ENCODE measurements around the gene DNER.
"Not testable (repeated sequence)": the region's sequence is repeated elsewhere in the genome, so short reads cannot be mapped to it uniquely, and the experiment has no call there.

DNER gene

DNA sequence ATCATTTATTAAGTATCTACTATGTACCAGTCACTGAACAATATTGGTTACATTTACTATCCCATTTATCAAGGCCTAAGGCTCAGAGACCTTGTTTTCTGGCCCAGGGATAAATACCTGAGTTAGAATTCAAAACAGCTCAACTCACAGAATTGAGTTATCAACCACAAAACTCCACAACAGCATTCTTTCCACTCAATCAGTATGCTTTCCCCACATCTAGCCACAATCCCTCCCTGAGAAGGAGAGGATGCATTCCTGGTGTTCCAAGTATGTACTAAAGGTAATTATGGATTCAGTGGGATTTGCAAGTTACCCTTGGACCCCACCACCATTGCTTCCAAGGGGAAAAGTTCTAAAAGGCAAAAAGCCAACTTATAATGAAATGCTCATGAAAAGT is 339.1 kb downstream of the DNER start:
- DNase-seq: no peak

DNA sequence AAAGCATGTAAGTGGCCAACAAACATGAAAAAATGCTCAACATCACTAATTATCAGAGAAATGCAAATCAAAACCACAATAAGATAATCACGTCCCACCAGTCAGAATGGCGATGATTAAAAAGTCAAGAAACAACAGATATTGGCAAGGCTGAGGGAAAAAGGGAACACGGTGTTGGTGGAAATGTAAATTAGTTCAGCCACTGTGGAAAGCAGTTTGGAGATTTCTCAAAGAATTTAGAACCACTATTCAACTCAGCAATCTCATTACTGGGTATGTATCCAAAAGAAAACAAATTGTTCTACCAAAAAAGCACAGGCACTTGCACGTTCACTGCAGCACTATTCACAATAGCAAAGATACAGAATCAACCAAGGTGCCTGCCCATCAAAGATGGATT is 341.0 kb downstream of the DNER start:
- DNase-seq: not testable (repeated sequence)

GRCh38 chr2:229372207-229372606 is 342.1 kb downstream of the DNER start:
- no peak for DNase-seq

GRCh38 chr2:229371086-229371485 is 343.3 kb downstream of the DNER start:
- DNase-seq: no peak

DNA sequence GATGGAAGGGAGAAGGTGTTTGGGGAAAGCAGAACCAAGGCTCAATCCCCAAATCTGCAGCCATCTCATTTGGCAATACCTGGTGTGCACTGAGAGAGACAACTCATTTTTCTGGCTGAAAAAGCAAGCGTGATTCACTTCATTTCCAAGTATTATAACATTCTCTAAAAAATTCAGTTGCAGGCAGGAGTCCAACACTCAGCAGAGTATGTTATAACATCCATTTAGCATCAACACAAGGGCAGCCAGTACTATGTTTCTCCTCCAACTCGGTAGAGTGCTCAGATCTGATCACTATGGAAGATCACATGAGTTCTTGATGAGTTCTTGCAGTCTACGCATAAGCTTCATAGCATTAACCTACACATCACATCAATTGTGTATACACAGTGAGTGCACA is 343.8 kb downstream of the DNER start:
- DNase-seq: no peak

GRCh38 chr2:229363185-229363814 is 351.1 kb downstream of the DNER start:
- DNase-seq: no peak

DNA sequence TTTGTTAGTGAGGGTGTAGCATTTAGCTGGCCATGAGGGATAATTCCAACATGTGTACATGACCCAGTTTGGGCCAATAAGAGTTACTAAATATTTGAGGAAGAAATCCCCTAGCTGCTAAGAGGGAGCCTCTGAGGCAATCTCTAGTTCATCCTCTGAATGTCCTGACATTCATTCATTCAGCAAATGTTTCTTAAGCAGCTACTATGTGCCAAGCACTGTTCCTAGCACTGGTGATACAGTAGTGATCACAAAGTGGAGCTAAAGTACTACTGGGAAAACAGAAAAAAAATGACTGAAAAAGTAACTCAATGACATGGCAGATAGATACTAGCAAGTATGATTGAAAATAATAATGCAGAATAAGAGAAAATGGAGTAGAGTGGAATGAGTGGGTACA is 363.5 kb downstream of the DNER start:
- DNase-seq: no peak

- DNase-seq: no peak
Observed at GRCh38 chr2:229350117-229350805, 364.1 kb downstream of the DNER start.

GRCh38 chr2:229348128-229348527 is 366.2 kb downstream of the DNER start:
- no peak for DNase-seq

DNA sequence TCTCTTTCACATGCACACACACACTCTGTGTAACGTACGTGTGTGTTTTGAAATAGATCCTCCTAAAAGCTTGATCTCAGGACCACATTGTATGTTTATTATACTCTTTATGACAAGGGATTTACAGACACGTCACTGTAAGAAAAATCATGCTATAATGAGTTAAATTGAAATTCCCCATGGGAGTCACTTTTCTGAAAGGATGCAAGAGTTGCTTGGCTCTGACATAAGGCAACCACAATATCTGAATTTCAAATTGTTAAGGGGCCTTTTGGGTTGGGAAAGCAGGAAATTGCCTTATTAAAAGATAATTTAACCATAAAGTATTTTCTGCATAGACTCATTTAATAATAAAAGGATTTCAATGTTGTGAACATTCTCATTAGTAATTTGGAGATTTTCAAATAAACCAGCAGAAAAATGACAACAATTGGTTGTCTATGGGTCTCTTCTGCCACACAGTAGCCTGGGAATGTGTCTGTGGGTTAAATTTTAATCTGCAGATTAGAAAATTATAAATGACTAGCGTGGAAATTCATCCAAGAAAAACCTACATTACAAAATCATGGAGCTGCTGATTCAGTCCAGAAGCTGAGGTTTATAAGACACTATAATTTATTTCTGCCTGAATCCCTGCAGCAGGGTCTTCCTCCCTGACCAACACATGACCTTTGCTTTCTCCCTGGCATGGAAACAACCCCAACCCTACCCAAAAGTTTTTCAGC is 367.4 kb downstream of the DNER start:
- no peak for DNase-seq

- DNase-seq: no peak
Observed at GRCh38 chr2:229344955-229345354, 369.4 kb downstream of the DNER start.

DNA sequence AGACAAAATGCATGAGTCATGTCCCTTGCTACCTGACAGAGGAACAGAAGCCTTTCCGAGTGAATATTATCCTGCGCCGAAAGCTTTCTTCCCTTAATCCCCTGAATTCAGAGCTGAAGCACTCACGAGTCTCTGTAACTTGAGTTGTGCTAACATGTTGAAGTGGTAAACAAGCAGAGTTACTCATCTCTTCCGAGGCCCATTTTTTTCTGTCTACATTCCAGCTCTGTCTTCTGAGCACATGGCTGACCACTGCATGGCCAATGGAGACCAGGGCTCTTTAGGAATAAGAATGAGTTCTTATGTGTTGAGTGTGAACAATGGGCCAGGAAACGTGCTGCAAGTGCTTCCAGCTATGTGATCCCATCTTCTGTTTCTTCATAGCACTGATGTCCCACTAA is 370.2 kb downstream of the DNER start:
- DNase-seq: no peak

DNA sequence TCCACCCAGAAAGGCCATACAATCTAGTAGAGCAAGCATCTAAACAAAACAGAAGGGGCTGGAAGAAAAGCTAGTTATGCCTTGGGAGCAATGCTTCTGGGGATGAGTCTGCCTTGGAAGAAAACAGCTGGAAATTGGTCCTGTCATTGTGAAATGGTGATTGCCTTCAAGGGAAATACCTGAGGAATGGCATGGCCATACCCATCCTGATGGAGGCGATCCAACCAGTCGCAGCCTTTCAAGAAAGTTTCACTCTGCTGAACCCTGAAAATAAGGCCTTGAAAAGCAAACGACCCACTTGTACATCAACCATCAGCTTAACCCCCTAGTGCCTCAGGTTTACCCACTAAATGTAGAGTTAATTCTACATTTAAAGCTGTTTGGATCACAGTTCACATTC is 370.7 kb downstream of the DNER start:
- DNase-seq: no peak

GRCh38 chr2:229342376-229342775 is 372.0 kb downstream of the DNER start:
- DNase-seq: no peak

DNA sequence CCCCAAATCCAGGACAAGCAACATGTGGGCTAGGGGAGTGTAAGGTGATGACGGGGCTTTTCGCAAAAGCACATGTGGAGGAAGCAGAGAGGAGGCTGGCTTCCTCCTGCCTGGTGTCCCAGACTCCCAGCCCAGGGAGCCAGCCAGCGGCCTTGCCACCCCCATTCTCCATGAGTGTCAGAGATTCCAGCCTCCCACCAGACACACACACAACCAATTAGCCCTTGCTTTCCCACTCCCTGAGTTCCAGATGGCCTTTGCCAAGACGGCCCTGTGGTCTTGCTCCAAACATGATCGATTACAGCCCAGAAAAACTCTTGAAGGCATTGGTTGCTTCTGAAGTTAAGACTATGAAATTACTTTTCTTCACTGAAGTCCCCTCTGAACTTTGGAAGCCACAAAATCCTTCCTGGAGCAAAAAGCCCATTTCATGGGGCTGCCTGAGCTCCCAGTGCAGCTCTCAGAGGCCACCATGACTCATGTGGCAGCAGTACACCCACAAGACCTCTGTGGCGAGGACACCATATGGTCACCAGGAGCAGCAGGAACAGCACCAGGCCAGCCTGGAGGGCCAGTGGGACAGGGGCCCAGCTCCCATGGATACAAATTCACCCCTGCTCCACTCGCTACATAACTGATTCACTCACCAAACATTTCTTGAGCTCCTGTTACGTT is 374.1 kb downstream of the DNER start:
- DNase-seq: no peak

- no peak for DNase-seq
Observed at GRCh38 chr2:229339618-229340017, 374.7 kb downstream of the DNER start.

GRCh38 chr2:229339171-229339570 is 375.2 kb downstream of the DNER start:
- not testable (repeated sequence) for DNase-seq

DNA sequence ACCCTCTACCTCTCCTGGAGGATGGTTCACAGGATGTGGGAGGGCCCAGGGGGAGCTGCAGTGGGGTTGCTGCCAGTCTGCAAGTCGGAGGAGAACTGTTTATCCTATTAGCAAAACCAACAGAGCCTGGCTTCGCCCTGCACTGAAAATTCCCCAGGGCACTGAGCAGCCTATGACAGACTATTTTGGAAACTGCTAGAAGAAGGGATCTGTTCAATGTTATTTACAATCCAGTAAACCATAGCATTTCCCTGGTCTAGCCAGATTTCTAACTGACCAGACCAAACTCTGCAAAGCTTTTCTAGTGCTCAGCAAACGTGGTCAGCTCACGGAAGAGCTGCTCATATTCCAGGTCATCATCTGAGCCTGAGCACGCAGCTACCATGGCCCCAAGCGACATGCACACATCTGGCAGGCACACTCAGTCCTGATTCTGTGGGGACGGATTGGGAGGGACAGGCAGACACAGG is 378.4 kb downstream of the DNER start:
- no peak for DNase-seq

DNA sequence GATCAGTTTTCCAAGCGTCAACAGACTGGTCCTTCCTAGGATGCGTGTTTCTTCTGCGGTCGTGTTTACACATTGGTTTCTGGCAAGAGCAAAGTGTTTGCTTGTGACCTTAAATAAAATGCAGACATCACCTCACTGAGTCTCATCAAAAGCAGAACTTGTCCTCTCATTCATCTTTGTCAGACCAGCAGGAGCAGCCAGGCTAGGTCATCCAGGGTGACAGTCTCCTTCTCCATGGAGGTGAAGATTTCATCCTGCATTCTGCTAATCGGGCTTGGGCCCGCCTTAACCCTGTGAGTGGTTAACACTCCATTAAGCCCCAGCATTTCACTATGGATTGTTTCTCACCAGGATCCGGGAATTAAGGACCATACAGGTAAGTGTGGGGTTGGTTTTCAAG is 379.0 kb downstream of the DNER start:
- no peak for DNase-seq

DNA sequence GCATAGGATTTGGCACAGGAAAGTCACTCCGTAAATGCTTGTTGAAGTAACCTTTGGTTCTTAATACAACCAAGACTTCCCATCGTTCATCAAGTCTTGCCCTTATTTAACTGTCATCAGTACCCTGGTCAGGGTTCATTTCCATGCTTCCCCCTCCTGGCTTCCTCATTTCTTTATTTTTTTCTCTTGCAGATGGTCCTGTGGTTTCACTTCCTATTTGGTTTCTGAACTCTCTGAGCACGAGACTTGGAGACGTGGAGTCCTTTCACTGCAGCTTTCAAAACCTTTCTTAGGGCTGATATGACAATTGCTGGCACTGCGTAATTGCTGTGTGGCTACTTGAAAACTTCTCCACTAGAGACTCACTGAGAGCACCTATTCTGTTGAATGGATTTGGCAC is 383.4 kb downstream of the DNER start:
- peak; percentile 19 to 44 for DNase-seq

- DNase-seq: no peak
Observed at GRCh38 chr2:229319558-229319957, 394.8 kb downstream of the DNER start.

DNA sequence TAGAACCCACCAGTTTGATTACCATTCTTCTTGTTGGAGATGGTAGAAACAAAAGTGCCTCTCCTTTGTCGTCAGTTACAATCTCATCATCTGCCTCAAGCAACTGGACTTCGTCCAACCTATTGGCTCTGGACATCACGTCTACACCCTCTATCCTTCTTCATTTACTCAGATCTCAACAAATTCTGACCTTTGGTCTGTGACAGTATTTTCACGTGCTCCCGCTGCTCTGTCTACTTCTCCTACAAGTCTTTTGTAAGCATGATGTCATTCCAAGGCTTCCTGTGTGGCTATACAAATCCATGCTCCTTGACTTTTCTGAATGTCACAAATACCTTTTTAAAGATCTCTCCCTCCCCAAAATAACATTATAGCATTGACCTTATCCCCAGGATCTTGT is 400.2 kb downstream of the DNER start:
- DNase-seq: no peak

DNA sequence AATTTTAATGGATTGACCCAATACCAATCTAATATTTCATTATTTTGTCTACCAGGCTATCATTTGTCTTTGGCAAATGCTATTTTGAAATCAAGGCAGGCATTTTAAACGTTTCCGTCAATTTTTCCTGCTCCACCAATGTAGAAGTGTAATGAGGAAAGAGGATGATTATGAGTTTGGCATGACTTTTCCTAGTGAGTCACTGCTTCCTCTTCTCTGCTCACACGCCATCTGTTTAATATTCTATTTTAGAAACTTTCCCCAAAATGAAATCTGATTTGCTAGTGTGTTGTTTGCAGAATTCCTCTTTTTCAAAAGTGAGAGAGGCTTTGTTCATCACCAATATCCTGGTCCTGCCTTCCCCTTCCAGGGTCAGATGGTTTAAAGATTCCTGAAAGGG is 400.8 kb downstream of the DNER start:
- DNase-seq: no peak

Measured in CD4-positive, alpha-beta T cell treated with Interferon alpha-2 for 1 hour (primary cell).